ENCODE results near the gene ATP13A1.

GRCh38 chr19:19655051-19655594 is 8.4 kb downstream of the ATP13A1 start:
- TF ChIP-seq CTCF (IDR thresholded peaks at IDR 0.05), result no peak
- no peak for TF ChIP-seq POLR2A (IDR thresholded peaks at IDR 0.05)
